ENCODE results near the gene RUNX3. TPM values are rescaled to one million over a fixed set of nuclear protein-coding genes. Genes with fewer than 3 reads are reported as not detected.

Gene RUNX3
- total RNA-seq, result not detected in 2 replicates

GRCh38 chr1:24930260-24931145 is at the start of gene RUNX3:
RUNX3 (minus strand) TSS chr1:24930276; CDS start chr1:24929868, 408 bp downstream.

Other genes with a start within 250 kb of the RUNX3 start
- 254 and 311 TPM in 2 replicates for gene CLIC4, start 184.8 kb downstream of the RUNX3 start, total RNA-seq

Measured in cardiac ventricle fibroblast (primary cell).